ENCODE measurements around the gene DNAJC21. TPM values are rescaled to one million over a fixed set of nuclear protein-coding genes. Genes with fewer than 3 reads are reported as not detected.

DNAJC21 gene
- total RNA-seq, 1 experiment from 2014 or later, result 34.7 TPM

DNA sequence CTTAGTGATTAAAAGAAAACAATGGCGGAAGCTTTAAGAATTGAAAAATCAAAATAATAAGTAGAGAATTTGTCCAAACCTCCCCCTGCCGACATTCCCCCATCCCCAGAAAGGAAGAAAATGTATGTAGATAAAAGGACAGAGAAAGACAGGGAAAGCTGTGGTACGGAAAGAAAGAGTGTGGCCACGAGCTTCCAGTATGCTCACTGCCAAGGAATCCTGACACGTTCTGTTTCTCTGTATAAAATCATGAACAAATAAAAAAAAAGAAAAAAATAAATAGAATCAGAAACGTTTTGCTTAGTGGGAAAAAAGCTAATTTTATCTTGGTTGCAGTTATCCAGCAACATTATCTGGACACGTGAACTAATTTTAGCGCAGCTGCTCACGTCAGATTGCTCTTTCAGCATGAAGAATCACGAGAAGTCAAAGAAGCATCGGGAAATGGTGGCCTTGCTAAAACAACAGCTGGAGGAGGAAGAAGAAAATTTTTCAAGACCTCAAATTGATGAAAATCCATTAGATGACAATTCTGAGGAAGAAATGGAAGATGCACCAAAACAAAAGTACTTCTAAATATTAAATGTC, 15.2 kb downstream of the DNAJC21 start:
- DNase-seq (ENCODE audit: low read depth, low spot score), result no peak
- Histone ChIP-seq H3K9me3 (ENCODE audit: control insufficient read depth in 1 of 2, insufficient read depth in 1 of 2, low read depth in 1 of 2, low read length in 2 of 2) (no peaks in the 10 kb centered on the region), H3K4me2 (ENCODE audit: low read length) (no peak overlapping the region), H3K27ac (ENCODE audit: low read depth, low read length) (no peak overlapping the region), H3K9me2 (ENCODE audit: insufficient read depth) (no peaks in the 10 kb centered on the region), H3K27me3 (ENCODE audit: insufficient read depth, low read length) (no peaks in the 10 kb centered on the region), H3K79me2 (ENCODE audit: insufficient read depth, low read length) (no peaks in the 10 kb centered on the region), H3K9ac (ENCODE audit: low read length) (no peak overlapping the region), H3K4me1 (ENCODE audit: control insufficient read depth in 1 of 2, insufficient read depth in 2 of 2, low read length in 2 of 2) (no peaks in the 10 kb centered on the region), H2AFZ (ENCODE audit: low read depth, low read length, poor library complexity, severe bottlenecking) (no peak overlapping the region), H3K4me3 (replicated peaks in 1 of 2; ENCODE audit: low read depth in 1 of 2, low read length in 2 of 2) (no peak overlapping the region), H4K20me1 (ENCODE audit: insufficient read depth) (no peaks in the 10 kb centered on the region), H3K36me3 (ENCODE audit: control insufficient read depth in 1 of 2, insufficient read depth in 2 of 2, low read length in 2 of 2) (peaks cover 17 to 23% of the 10 kb centered on the region in 2 experiments; a peak in 3 of 4 replicates)
- ChIA-PET POLR2A (no interaction called here), RAD21 (ENCODE audit: low non-redundant PET in 1 of 2, low total read pairs in 2 of 2, uncharacterized antibody in 2 of 2, unreplicated experiment in 2 of 2) (no interaction called here), CTCF (no interaction called here)
- no peak for ATAC-seq
- no peak for TF ChIP-seq SP1 (IDR thresholded peaks at IDR 0.05; ENCODE audit: low read depth)
- TF ChIP-seq FOSL1 (IDR thresholded peaks at IDR 0.05; ENCODE audit: low read depth), result no peak
- TF ChIP-seq EZH2phosphoT487 (IDR thresholded peaks at IDR 0.05; ENCODE audit: borderline replicate concordance), result no peak
- no peak for TF ChIP-seq EGR1 (IDR thresholded peaks at IDR 0.05; ENCODE audit: low read depth)
- no peak for TF ChIP-seq CTCF (IDR thresholded peaks at IDR 0.05 in 2 of 3, conservative IDR thresholded peaks at IDR 0.05 in 1 of 3; ENCODE audit: borderline replicate concordance in 1 of 3, insufficient read depth in 1 of 3, low read depth in 2 of 3, low read length in 2 of 3)
- TF ChIP-seq YY1 (IDR thresholded peaks at IDR 0.05; ENCODE audit: extremely low read depth, insufficient replicate concordance, low read depth, low read length), result no peak
- TF ChIP-seq, protein P1, sequence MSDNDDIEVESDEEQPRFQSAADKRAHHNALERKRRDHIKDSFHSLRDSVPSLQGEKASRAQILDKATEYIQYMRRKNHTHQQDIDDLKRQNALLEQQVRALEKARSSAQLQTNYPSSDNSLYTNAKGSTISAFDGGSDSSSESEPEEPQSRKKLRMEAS (IDR thresholded peaks at IDR 0.05), result no peak
- TF ChIP-seq CEBPB (IDR thresholded peaks at IDR 0.05; ENCODE audit: low read depth), result no peak
- TF ChIP-seq ZFX (IDR thresholded peaks at IDR 0.05), result no peak
- no TSS peak for BruUV-seq (replicated peaks)
- intact Hi-C loops (cut with micrococcal nuclease), result no loop called here
